Non-pigmented ciliary epithelial cell (primary cell): ENCODE results near the gene H1-8.
A peak's percentile ranks its signal among the peaks of the same experiment; 100 is the strongest.
"Not testable (repeated sequence)": the region's sequence is repeated elsewhere in the genome, so short reads cannot be mapped to it uniquely, and the experiment has no call there.

ENCODE experiments used
- DNase-seq: peaks from one replicate; pipeline ENCODE4 v3.0.0-alpha.2; 2010; ENCODE audit warnings: low read depth

The H1-8 gene

DNA sequence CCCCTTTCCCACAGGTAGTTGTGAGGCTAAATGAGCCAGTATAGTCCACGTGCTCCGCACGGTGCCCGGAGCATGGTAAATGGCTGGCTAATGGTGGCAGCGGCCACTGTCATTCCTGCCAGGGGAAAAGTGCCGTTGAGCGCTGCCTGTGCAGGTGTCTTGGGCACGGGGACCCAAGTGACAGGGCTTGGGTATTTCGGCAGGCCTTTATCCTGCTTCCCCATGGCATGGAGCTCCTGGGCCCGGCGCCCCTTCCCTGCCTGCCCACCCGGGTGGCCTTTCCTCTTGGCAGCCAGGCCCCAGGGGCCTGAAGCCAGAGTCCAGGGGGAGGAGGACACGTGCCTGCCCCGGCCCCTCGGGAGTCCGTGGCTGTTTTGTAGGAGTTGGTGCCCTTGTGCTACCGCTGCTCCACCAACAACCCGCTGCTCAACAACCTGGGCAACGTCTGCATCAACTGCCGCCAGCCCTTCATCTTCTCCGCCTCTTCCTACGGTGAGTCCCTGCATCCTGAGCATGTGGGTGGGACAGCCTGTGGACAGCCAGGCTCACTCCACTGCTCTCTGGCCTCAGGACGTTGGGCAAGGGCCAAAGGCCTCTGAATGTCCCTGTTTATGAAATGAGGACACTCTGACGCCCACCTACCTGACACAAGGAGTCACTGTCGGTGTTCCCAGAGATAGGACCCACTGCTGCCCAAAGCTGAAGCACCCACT is 27.7 kb upstream of the H1-8 start:
- DNase-seq = not testable (repeated sequence)

GRCh38 chr3:129515821-129516432 is 27.0 kb upstream of the H1-8 start:
- DNase-seq = not testable (repeated sequence)

DNA sequence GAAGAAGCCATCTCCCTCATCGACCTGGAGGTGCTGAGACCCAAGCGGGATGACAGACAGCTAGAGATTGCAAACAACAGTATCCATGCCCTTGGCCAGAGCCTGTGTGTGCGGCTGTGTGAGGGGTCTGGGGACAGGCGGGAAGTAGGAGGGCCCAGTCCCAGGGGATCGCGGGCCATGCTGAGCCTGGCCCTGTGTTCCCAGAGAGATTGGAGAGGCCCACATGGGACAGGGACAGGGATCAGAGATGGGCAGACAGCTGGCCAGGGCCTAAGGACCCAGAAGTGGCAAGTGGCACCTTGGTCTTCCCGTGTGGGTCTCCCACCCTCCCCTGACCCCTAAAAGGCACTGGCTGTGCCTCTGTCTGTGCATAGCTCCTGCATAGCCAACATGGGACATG is 25.5 kb upstream of the H1-8 start:
- DNase-seq = no peak

GRCh38 chr3:129518038-129518561 is 24.9 kb upstream of the H1-8 start:
- DNase-seq = no peak

DNA sequence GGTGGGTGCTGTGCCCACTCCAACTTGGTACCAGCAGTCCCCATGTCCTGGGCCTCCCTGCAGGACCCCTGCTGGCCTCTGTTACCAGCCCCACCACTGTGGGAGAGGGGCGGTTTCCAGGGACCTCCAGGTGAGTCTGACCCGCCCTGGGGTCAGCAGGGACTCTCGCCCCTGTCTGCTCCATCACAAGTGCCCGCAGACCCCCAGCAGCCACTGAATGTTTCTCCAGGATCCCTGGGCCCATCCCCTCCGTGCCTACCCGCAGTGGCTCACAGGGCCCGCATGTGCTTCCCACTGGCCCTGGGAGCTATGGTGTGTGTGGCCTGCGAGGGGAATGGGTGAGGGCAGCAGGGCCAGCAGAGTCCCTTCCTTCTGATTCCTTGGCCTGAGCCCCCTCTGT is 24.4 kb upstream of the H1-8 start:
- DNase-seq = no peak

DNA sequence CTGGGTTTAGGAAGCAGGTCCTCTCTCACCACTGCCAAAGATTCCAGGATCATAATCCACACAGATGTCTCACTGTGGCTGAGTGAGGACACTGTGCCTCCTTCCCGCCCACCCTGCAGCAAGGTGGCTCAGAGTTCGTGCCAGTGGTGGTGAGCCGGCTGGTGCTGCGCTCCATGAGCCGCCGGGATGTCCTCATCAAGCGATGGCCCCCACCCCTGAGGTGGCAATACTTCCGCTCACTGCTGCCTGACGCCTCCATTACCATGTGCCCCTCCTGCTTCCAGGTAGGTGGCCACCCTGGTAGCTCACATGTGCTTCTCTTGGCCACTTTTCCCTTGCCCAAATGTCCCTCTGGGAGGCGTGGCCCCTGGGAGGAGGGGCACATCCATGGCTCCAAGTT is 23.5 kb upstream of the H1-8 start:
- DNase-seq = no peak

DNA sequence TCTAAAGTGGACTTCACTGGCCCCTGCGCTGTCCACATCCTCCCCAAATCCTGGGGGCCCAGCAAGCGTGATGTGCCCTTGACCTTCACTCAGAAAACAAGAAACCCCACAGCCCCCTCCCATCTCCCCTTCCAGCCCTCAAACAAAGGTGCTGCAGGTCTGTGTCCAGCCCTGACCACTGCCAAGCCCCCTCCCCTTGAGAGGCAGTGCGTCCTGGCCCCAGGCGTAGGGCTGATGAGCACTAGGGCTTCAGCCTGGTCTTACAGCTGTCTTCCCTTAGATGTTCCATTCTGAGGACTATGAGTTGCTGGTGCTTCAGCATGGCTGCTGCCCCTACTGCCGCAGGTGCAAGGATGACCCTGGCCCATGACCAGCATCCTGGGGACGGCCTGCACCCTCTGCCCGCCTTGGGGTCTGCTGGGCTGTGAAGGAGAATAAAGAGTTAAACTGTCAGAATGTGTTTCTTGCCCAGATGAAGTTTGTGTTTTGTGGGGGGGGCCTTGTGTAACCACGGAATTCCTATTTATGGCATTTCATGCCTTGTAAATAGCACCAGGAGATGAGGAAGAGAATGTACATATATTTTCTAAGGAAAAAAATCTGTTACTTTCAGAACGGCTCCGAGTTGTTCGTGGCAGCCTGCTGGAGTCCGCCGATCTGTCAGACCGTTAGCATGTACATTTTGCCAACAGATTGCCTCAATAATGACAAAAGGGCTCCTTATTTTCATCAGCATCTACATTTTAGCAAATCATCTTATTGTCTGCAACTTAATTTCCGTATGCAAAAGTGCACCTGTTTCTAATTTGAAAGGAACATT is 22.9 kb upstream of the H1-8 start:
- no peak for DNase-seq

DNA sequence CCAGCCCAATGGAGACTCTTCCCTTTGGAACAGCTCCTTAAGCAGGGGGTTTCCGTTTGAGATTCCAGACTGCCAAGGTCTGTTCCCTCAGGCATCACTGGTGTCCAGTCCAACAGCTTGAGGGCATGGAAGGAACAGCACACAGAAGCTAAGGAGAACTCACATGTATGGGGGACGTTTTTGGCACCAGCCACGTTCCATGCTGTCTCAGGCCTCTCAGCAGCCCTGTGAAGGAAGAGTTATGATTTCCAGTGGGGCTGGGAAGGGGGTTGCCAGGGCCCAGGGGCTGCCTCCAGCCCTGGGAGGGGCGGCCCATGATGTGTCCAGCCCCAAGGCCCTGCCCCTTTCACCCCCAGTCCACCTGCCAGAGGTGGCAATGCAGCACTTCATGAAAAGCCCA is 22.0 kb upstream of the H1-8 start:
- DNase-seq = no peak

DNA sequence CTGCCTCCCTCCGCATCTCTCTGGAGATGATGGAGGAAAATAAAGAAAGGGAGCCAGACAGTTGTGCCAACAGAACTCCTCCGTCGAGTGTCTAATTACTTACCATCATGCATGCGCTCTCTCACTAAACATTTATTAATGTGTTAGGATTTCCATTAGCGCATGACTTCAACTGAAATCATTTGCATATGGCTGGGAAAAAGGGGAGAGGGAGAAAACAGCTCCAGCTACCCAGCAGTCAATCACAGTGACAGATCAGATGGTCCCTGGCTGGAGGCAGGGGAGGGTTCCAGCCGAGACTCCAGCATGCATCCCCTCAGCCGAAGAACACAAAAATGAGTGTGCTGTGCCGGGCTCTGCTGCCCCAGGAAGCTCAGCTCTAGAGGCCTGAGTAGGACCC is 21.4 kb upstream of the H1-8 start:
- no peak for DNase-seq

GRCh38 chr3:129522953-129523352 is 20.0 kb upstream of the H1-8 start:
- no peak for DNase-seq

- DNase-seq = no peak
Measured at GRCh38 chr3:129524081-129524480, 18.9 kb upstream of the H1-8 start.

GRCh38 chr3:129525341-129525968 is 17.5 kb upstream of the H1-8 start:
- DNase-seq = peak; percentile 19

DNA sequence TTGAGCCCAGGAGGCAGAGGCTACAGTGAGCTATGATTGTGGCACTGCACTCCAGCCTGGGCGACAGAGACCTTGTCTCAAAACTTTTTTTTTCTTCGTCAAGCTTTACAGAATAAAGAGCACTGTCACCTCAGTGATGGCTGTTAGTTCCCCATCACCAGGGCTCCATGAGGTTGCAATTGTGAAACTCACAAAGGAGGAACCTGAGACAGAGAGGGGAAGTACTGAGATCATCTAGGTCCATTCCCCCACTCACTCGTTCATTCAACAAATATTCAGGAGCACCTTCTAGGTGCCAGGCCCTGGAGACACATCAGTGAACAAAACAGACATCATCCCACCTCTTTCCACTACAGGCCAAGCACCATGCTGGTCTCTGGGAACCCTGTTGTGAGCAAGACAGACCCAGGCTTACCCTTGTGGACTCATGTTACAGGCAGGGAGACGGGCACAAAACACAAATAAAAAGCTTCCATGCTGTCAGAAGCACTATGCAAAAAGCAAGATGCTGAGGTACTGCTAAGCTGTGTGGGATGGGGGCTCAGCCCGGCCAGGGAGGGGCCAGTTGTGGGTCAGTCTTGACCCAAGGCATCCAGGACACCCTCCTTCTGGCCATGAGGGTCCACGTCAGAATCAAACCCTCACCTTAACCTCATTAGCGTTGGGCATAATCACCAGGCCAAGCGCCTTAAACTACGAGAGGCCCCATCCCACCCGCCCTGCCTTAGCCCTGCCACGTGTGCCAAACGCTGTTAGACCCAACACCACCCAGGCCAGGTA is 16.7 kb upstream of the H1-8 start:
- DNase-seq = no peak

GRCh38 chr3:129527262-129527661 is 15.7 kb upstream of the H1-8 start:
- DNase-seq = no peak

DNA sequence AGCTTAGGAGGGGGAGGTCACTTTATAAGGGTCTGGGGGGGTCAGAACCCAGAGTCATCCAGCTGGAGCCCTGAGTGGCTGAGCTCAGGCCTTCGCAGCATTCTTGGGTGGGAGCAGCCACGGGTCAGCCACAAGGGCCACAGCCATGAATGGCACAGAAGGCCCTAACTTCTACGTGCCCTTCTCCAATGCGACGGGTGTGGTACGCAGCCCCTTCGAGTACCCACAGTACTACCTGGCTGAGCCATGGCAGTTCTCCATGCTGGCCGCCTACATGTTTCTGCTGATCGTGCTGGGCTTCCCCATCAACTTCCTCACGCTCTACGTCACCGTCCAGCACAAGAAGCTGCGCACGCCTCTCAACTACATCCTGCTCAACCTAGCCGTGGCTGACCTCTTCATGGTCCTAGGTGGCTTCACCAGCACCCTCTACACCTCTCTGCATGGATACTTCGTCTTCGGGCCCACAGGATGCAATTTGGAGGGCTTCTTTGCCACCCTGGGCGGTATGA is 14.3 kb upstream of the H1-8 start, which contains the start of gene RHO:
TSS of gene RHO (plus strand) at position 51 of the 512 bp plus-strand sequence. CDS start at position 146, 95 bp downstream.
- DNase-seq = no peak

GRCh38 chr3:129529436-129530210 is 13.4 kb upstream of the H1-8 start:
- DNase-seq = no peak

DNA sequence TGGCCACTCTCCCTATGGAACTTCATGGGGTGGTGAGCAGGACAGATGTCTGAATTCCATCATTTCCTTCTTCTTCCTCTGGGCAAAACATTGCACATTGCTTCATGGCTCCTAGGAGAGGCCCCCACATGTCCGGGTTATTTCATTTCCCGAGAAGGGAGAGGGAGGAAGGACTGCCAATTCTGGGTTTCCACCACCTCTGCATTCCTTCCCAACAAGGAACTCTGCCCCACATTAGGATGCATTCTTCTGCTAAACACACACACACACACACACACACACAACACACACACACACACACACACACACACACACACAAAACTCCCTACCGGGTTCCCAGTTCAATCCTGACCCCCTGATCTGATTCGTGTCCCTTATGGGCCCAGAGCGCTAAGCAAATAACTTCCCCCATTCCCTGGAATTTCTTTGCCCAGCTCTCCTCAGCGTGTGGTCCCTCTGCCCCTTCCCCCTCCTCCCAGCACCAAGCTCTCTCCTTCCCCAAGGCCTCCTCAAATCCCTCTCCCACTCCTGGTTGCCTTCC is 12.7 kb upstream of the H1-8 start:
- DNase-seq = no peak

DNA sequence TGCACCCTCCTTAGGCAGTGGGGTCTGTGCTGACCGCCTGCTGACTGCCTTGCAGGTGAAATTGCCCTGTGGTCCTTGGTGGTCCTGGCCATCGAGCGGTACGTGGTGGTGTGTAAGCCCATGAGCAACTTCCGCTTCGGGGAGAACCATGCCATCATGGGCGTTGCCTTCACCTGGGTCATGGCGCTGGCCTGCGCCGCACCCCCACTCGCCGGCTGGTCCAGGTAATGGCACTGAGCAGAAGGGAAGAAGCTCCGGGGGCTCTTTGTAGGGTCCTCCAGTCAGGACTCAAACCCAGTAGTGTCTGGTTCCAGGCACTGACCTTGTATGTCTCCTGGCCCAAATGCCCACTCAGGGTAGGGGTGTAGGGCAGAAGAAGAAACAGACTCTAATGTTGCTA is 12.2 kb upstream of the H1-8 start:
- DNase-seq = no peak

GRCh38 chr3:129531699-129532098 is 11.3 kb upstream of the H1-8 start:
- no peak for DNase-seq

DNA sequence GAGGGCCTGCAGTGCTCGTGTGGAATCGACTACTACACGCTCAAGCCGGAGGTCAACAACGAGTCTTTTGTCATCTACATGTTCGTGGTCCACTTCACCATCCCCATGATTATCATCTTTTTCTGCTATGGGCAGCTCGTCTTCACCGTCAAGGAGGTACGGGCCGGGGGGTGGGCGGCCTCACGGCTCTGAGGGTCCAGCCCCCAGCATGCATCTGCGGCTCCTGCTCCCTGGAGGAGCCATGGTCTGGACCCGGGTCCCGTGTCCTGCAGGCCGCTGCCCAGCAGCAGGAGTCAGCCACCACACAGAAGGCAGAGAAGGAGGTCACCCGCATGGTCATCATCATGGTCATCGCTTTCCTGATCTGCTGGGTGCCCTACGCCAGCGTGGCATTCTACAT is 10.7 kb upstream of the H1-8 start:
- DNase-seq = no peak
